HG03139 (cell line): ENCODE measurements around the gene KIF22.
"Not testable (repeated sequence)": the region's sequence is repeated elsewhere in the genome, so short reads cannot be mapped to it uniquely, and the experiment has no call there.

Source experiments
- ATAC-seq: cut with Tn5 transposase; IDR thresholded peaks from one replicate; pipeline ENCODE4 v1.9.1; 2021; ENCODE audit not compliant: unreplicated experiment

The KIF22 gene

DNA sequence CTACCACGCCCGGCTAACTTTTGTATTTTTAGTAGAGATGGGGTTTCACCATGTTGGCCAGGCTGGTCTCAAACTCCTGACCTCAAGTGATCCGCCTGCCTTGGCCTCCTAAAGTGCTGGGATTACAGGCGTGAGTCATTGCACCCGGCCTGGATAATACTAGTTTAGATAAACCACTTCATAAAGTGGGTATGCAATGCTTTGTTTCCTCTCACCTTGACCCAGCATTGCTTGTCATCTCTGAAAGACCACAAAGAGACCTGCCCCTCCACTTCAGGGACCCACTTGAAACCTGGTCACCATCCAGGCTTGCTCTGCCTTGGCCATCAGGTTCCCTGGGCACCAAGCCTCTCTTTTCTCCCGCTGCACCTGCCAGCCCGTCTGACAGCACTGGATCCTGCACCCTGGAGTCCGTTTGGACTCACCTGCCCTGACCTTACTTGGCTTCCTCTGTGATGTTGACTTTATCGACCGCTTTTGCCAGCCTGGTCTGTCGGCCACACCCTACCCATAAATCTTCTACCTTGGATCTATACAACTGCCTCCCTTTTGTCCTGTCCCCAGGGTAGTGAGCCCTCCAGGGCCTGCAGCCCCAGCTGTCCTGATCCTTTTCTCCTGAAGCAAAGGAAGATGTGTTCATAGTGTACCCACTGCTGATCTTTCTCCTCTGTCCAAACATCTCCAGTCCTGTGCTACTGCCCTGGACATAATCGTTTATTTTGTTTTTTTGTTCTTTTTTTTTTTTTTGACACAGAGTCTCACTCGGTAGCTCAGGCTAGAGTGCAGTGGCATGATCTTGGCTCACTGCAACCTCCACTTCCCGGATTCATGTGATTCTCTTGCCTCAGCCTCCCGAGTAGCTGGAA lies 25.2 kb upstream of the KIF22 start:
- ATAC-seq: no peak

DNA sequence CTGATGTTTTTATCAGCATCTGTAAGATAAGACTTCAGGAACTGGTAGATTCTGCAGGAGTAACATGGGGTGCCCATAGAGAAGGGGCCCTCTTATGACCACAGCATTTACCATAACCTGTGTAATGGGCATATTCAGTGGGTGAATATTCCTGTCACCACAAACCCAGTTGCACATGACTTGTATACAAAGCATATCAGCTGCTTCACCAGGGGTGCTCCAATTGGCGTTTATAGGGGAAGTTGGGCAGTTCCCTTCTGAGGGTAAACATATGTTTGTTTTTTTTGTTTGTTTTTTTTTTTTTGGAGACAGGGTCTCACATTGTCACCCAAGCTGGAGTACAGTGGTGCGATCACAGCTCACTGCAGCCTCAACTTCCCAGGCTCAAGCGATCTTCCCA lies 24.0 kb upstream of the KIF22 start:
- ATAC-seq: no peak

DNA sequence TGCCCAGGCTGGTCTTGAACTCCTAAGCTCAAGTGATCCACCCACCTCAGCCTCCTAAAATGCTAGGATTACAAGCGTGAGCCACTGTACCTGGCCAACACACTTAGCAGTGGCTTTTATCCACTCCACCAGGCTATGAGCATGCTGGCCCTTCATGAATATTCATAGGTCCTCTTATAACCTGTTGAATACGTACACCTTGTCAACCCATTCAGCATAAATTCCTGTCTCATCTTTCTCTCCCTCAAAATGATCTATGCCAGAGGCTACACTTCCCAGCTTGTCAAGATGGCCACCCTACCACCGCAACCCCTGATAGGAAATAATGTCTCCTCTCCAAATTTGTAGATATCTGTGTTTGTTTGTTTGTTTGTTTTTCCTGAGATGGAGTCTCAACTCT lies 23.5 kb upstream of the KIF22 start:
- no peak for ATAC-seq

DNA sequence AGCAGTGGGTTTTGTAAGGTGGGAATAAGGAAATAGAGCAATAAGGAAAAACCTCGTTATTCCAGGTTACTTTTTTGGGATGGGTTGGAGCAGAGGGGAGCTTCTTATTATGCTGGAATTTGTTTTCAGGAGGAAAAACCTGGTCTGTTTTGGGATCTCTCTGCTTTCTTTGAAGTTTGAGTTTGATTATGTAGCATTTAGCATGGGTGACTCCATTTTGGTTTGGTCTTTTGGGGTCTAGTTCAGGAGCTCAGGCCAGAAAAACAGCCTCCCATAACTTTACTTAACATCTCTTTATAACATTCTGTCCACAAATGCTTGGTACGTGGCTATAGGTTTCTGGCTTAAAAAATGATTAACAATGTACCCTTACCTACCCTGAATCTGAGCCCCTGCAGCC lies 21.0 kb upstream of the KIF22 start:
- no peak for ATAC-seq

DNA sequence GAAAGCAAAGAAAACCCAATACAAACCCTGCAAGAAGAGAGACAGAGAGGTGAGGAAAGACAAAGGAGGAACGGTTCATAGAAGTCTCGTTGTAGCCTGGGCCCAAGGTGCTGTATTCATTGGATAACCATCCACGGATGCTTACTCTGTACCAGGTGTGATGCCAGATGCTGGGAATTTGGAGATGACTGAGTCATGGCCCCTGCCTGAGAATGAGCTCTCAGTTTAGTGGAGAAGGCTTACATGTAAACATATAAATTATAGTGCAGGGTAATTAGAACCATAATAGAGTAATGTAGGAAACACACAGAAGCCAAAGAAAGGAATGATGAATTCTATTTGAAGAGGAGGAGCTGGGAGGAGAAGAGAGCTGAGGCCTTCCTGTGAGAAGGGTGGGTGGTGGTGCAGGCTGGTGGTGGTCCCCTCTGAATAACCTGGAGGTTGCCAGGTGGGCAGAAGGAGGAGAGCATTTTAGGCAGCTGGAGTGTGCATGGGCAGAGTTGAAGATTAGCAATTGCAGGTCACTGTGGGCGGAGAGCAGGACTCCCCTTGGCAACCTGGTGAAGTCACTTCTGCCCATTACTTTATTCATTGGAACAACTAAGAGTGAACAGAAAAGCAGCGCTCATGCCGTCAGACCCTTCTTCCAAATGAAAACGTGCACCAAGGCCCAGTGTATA lies 20.2 kb upstream of the KIF22 start:
- ATAC-seq: no peak

DNA sequence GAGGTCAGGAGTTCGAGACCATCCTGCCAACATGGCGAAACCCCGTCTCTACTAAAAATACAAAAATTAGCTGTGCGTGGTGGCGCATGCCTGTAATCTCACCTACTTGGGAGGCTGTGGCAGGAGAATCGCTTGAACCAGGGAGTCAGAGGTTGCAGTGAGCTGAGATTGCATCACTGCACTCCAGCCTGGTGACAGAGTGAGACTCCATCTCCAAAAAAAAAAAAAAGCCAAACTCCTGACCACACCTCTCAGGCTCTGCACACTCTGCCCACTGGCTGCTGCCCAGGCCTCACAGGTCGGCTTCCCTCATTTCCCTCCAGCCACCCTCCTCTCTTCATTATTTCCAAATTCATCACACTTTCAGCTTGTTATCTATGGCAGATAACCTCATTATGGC lies 18.2 kb upstream of the KIF22 start:
- not testable (repeated sequence) for ATAC-seq

DNA sequence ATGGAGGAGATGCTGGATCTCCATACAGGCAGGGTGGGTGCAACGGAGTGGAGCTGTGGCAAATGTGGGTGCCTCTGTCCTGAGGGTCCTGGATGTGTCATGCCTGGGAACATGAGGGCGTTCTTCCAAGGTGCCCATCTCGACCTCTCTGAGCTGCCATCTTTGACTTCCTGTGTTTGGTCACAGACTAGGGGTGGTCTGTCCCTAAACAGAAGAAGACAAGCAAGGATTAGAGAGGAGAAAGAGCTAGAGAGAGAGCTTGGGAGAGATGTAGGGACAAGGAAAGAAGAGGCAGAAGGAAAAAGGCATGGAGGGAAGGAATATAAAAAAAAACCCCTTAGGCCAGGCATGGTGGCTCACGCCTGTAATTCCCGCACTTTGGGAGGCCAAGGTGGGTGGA lies 15.8 kb upstream of the KIF22 start:
- no peak for ATAC-seq

DNA sequence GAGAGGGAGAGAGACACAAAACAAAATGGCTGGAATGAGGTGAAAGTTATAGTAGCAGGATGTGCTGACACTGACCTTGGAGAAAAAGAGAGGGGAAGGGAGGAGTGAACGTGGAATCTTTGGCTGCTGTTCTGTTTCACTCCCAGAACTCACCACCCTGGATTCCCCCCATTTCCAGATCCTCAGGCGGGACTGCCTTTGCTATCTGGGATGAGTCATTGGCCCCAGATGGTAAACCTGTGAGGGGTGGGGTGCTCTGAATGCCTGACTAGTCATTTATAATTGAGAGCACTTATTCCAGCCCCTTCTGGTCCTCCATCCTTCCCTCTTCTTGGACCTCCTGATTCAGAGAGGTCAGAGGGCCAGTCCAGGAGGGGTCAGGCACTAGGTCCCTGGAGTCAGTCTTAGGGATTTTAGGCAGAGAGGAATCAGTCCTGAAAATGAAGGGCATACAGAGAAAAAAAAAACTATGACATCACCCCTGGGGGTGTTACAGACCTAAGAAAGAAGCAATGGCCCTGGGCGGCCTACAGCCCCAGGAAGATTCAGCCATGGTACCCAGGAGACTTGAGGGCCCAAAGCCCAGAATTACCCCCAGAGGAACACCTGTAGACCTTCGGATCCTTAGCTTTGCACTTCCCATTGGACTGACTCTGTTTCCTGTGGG lies 14.7 kb upstream of the KIF22 start:
- ATAC-seq: no peak

DNA sequence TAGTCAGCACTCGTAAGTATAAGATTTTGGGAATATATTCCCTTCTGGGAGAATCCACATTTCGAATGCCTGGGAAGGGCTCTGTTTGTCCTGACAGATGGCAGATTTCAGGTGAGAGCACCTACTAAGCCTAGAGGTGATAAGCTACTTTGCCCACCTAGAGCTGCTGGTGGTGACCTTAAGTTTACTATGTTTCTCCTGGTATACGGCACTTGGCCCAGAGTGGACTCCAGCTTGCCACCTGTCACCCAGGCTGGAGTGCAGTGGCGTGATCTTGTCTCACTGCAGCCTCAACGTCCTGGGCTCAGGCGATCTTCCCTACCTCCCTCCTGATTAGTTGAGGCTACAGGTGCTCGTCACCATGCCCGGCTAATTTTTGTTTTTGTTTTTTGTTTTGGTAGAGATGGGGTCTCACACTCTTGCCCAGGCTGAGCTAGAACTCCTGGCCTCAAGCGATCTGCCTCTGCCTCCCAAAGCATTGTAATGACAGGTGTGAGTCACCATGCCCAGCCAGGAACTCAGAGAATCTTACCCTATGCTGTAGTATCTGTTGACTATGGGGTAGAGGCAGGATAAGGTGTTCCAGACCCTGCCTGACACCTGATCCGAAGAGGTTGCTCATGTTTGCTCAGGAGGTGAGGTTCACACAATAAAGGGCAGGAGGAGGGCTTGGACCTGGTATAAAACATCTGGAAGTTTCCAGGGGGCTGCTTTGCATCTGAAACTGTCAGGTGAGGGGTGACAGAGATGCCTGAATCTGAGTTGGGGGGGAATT lies 12.8 kb upstream of the KIF22 start, which contains the start of gene ZG16:
Gene ZG16, plus strand, starts transcription at position 681 of the 775 bp plus-strand sequence. CDS start 1,011 bp downstream, outside the sequence.
- no peak for ATAC-seq

DNA sequence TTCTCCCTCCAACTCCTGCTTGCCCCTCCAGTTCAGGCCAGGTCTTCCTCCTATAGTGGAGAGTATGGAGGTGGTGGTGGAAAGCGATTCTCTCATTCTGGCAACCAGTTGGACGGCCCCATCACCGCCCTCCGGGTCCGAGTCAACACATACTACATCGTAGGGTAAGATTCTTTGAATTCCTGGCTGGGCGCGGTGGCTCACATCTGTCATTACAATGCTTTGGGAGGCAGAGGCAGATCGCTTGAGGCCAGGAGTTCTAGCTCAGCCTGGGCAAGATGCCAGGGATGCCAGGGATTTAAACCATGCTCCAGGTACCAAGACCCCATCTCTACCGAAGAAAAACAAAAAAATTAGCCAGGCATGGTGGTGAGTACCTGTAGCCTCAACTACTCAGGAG lies 11.1 kb upstream of the KIF22 start:
- no peak for ATAC-seq

DNA sequence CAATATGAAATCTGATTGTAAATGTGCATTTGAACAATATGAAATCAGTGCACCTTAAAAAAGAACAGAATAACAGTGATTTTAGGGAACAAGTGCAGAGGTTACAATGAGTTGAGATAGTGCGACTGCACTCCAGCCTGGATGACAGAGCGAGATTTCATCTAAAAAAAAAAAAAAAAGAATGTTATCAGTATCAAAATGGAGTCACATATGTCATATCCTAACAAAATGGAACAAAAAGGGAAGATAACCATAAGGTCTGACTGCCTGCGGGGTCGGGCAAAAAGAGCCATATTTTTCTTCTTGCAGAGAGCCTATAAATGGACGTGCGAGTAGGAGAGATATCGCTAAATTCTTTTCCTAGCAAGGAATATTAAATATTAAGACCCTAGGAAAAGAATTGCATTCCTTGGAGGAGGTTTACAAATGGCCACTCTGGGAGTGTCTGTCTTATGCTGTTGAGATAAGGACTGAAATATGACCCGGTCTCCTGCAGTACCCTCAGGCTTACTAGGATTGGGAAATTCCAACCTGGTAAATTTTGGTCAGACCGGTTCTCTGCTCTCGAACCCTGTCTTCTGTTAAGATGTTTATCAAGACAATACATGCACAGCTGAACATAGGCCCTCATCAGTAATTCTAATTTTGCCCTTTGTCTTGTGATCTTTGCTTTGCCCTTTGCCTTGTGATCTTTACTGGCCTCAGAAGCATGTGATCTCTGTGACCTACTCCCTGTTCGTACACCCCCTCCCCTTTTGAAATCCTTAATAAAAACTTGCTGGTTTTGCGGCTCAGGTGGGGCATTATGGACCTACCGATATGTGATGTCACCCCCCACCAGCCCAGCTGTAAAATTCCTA lies 7.2 kb upstream of the KIF22 start:
- not testable (repeated sequence) for ATAC-seq

DNA sequence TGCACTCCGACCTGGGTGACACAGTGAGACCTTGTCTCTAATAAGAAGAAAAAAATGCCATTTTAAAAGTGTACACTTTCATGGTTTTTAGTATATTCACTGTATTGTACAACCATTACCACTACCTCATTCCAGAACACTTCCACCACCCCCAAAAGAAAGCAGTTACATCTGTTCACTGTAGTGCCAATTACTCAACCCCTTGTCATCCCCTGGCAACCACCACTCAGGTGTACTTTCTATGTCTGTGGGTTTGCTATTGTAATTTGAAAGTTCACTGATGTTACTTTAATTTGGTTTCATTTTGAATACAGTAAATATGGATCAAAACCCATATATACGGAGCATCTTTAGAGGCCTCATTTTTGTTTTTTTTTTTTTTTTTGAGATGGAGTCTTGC lies 6.4 kb upstream of the KIF22 start:
- no peak for ATAC-seq

DNA sequence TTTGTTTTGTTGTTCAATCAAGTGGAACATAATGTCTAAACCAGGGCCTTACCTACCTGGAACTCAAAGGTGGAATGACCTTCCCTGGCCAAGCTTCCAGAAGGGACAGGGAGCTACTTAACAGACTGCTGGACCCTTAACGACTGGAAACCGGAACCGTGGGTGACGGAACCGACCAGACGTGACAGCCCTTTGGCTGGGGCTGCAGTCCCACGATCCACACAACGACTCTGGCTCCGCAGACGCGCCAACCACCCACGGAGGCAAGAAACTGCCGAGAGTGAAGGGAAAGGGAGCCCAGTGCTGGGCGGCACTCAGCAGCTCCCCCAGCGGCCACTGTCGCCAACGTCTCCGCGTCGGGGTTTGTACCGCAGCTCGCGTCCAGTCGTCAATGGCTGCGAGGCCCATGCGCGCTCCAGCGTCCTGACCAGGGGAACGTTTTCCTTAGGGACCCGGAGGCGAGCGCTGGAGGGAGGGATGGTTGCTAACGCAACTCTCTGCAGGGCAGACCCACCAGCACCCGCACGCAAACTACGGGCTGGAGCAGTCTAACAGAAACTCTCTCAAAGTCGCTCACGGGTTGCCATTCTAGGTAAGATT lies 5.5 kb upstream of the KIF22 start:
- ATAC-seq: no peak

DNA sequence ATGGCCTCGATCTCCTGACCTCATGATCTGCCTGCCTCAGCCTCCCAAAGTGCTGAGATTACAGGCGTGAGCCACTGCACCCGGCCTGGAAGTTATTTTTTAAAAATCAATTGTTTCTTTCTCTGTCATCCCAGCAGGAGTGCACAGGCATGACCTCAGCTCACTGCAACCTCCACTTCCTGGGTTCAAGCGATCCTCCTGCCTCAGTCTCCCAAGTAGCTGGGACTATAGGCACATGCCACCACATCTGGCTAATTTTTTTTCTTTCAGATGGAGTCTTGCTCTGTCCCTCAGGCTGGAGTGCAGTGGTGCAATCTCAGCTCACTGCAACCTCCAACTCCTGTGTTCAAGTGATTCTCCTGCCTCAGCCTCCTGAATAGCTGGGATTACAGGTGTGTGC lies 3.4 kb upstream of the KIF22 start:
- ATAC-seq: not testable (repeated sequence)

DNA sequence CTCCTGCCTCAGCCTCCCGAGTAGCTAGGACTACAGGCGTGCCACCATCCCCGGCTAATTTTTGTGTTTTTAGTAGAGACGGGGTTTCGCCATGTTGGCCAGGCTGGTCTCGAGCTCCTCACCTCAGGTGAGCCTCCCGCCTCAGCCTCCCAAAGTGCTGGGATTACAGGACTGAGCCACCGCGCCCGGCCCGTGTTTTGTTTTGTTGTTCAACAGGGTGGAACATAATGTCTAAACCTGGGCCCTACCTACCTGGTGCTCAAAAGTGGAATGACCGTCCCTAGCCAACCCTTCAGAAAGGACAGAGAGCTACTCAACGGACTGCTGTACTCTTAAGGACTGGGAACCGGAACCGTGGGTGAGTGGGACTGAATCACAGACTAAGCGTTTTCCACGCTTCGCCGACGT lies 772 bp upstream of the KIF22 start:
- no peak for ATAC-seq

DNA sequence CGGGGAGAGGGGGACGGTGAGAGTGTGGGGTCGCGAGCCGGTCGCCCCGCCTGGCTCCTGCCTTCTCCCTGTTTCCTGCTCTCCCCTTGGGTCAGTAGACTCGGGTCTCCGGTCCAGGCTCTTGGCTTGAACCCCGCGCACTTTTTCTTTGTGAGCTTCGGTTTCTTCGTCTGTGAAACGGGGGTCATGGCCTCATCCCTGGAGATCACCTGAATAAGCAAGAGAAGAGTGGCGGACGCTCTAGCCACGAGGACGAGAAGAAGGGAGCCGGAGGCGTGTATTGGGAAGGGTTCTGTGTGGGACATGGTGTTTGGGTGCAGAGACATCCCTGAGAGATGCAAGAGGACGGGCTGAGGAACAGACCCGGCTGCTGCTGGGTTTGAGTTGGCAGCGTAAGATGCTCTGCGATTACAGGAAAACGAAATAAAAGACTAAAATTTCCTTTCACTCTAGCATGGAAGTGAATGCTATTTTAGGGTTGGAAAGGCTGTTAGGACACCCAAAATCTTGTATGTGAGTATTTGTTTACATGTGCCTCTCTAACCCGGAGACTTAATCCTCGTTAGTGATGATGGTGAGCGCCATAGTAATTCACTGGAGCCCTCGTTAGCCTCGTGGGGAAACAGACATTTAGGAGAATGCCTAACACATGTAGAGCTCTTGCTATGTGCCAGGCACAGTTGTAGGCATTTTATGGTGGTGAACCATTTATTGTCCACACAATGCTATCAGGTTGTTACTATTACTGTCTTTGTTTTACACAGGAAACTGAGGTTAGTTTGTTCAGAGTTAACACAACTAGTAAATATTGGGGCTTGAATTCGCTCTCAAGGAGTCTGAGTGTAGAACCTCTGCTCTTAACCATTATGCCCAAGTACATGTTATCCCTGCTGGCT lies 646 bp downstream of the KIF22 start:
- ATAC-seq: peak; percentile 15

DNA sequence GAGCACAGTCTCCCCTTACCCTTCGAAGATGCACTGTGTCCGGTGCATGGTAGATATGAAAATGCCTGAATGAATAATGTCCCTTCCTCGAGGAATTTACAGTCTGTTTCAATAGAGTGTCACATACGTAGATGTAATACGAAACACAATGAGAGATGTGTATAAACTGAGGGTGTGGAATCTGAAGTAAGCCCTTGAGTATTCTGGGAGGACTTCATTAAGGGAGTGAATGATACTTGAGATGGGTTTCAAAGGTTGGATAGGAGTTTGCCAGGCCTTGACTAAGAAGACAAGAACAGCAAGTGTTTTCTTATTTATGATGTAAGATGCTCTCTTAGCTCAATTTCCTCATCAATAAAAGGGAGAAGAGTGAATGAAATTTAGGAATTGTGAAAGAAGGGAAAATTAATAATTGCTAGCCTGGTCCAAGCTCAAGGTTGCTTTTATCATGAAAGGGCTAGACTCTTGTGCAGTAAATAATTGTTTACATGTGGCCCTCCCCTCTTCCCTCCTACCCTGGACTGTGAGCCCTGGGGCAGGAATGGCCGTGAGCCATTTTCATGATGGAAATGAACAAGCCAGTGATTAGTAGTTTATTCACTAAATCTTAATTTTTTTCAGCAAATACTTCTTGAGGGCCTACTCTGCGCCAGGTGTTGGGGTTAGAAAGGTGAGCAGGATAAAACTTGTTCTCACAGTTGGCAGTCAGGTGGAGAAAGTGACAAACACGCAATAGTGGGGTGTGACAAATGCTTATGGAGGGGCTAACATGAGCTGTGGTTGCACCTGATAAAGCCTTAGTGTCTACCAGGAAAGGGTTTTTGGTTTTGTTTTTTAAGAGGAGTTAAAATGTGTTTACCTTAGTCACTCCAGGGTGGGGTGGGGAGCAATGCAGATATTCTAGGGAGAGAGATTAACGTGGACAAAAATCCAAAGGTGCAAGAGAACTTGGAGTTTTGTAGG lies 1.6 kb downstream of the KIF22 start:
- no peak for ATAC-seq

DNA sequence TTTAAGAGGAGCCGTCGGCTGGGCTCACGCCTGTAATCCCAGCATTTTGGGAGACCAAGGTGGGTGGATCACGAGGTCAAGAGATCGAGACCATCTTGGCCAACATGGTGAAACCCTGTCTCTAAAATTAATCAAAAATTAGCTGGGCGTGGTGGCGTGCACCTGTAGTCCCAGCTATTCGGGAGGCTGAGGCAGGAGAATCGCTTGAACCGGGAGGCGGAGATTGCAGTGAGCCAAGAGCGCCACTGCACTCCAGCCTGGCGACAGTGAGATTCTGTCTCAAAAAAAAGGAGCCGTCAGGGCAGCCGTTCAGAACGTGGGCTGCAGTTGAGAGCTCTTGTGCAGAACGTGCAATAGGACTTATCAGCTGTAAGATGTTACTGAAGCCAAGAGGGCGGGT lies 2.6 kb downstream of the KIF22 start:
- ATAC-seq: not testable (repeated sequence)
